Muscle layer of colon (tissue), 2 donors: ENCODE data around the gene RRH.
A peak's percentile ranks its signal among the peaks of the same experiment; 100 is the strongest.

Source experiments
- H3K27ac ChIP-seq: one replicate; pipeline ENCODE4 v1.7.0; 2013; ENCODE audit warnings: low read depth, mild to moderate bottlenecking, low read length, moderate library complexity
- H3K27me3 ChIP-seq, 2 donors: one replicate each; pipeline ENCODE4 v1.7.0; 2013; ENCODE audit warnings: low read length in 2 of 2, mild to moderate bottlenecking in 2 of 2; ENCODE audit not compliant: insufficient read depth in 2 of 2, control insufficient read depth in 1 of 2
- H3K36me3 ChIP-seq: one replicate; pipeline ENCODE4 v1.7.0; 2013; ENCODE audit warnings: mild to moderate bottlenecking, low read length; ENCODE audit not compliant: insufficient read depth
- H3K4me1 ChIP-seq: one replicate; pipeline ENCODE4 v1.7.0; 2013; ENCODE audit warnings: mild to moderate bottlenecking, low read length; ENCODE audit not compliant: insufficient read depth
- H3K4me3 ChIP-seq, 2 donors: one replicate each; pipeline ENCODE4 v1.7.0; 2013; ENCODE audit warnings: low read length in 2 of 2, low read depth in 1 of 2, mild to moderate bottlenecking in 1 of 2, moderate library complexity in 1 of 2
- H3K9ac ChIP-seq: one replicate; pipeline ENCODE4 v1.7.0; 2013; ENCODE audit warnings: low read length
- H3K9me3 ChIP-seq: one replicate; pipeline ENCODE4 v1.7.0; 2013; ENCODE audit warnings: mild to moderate bottlenecking, low read length
- donor health status: abdominal sarcoma.
- donor health status: Adenocarcinoma of cecum.

Gene RRH

GRCh38 chr4:109811707-109812106 lies 16.1 kb upstream of the RRH start:
- Histone ChIP-seq H3K27me3 (no peaks in the 10 kb centered on the region), H3K4me1 (peaks cover 12% of the 10 kb centered on the region), H3K27ac (no peak overlapping the region), H3K9ac (no peak overlapping the region), H3K4me3 (no peak overlapping the region), H3K36me3 (no peaks in the 10 kb centered on the region), H3K9me3 (no peaks in the 10 kb centered on the region)

GRCh38 chr4:109815151-109816081 lies 12.4 kb upstream of the RRH start, which contains the start of gene GAR1:
GAR1 (plus strand) TSS chr4:109815762; CDS start chr4:109816165, 403 bp downstream.
- H3K36me3 ChIP-seq: peaks cover 17% of the 10 kb centered on the region
- H3K9ac ChIP-seq: peak within 1 kb of the TSS; percentile 71
- peak within 1 kb of the TSS; percentile 87 for H3K27ac ChIP-seq
- H3K4me1 ChIP-seq: peaks cover 17% of the 10 kb centered on the region
- no peaks in the 10 kb centered on the region for H3K9me3 ChIP-seq
- peak within 1 kb of the TSS; percentile 79 to 89 for H3K4me3 ChIP-seq
- H3K27me3 ChIP-seq: no peaks in the 10 kb centered on the region

GRCh38 chr4:109816082-109816442 lies 11.7 kb upstream of the RRH start:
- Histone ChIP-seq H3K27ac (peak overlapping the region; percentile 87), H3K4me3 (peak overlapping the region; percentile 79 to 89), H3K9ac (peak overlapping the region; percentile 71), H3K27me3 (no peaks in the 10 kb centered on the region), H3K4me1 (peaks cover 17% of the 10 kb centered on the region), H3K9me3 (no peaks in the 10 kb centered on the region), H3K36me3 (peaks cover 21% of the 10 kb centered on the region)

GRCh38 chr4:109816894-109817293 lies 10.9 kb upstream of the RRH start:
- Histone ChIP-seq H3K9me3 (no peaks in the 10 kb centered on the region), H3K4me3 (peak overlapping the region in 1 of 2 donors; percentile 89), H3K4me1 (peaks cover 17% of the 10 kb centered on the region), H3K36me3 (peaks cover 29% of the 10 kb centered on the region), H3K27ac (no peak overlapping the region), H3K27me3 (no peaks in the 10 kb centered on the region), H3K9ac (no peak overlapping the region)

- peaks cover 17% of the 10 kb centered on the region for H3K4me1 ChIP-seq
- H3K4me3 ChIP-seq: no peak overlapping the region
- no peaks in the 10 kb centered on the region for H3K9me3 ChIP-seq
- peaks cover 33% of the 10 kb centered on the region for H3K36me3 ChIP-seq
- H3K27me3 ChIP-seq: no peaks in the 10 kb centered on the region
- H3K9ac ChIP-seq: no peak overlapping the region
- no peak overlapping the region for H3K27ac ChIP-seq
These were observed 9.5 kb upstream of the RRH start for GRCh38 chr4:109818268-109818667.

GRCh38 chr4:109820563-109820962 lies 7.2 kb upstream of the RRH start:
- no peak overlapping the region for H3K9ac ChIP-seq
- H3K27me3 ChIP-seq: no peaks in the 10 kb centered on the region
- H3K9me3 ChIP-seq: no peaks in the 10 kb centered on the region
- no peak overlapping the region for H3K27ac ChIP-seq
- H3K36me3 ChIP-seq: peaks cover 39% of the 10 kb centered on the region
- no peak overlapping the region for H3K4me3 ChIP-seq
- peaks cover 12% of the 10 kb centered on the region for H3K4me1 ChIP-seq

- Histone ChIP-seq H3K27me3 (no peaks in the 10 kb centered on the region), H3K4me1 (peaks cover 10% of the 10 kb centered on the region), H3K27ac (no peak overlapping the region), H3K4me3 (no peak overlapping the region), H3K9me3 (no peaks in the 10 kb centered on the region), H3K9ac (no peak overlapping the region), H3K36me3 (peaks cover 39% of the 10 kb centered on the region)
These were observed 6.6 kb upstream of the RRH start for GRCh38 chr4:109821185-109821584.

- Histone ChIP-seq H3K9me3 (no peaks in the 10 kb centered on the region), H3K27me3 (no peaks in the 10 kb centered on the region), H3K27ac (no peak overlapping the region), H3K4me3 (no peak overlapping the region), H3K9ac (no peak overlapping the region), H3K36me3 (peaks cover 12% of the 10 kb centered on the region), H3K4me1 (no peaks in the 10 kb centered on the region)
These were observed 1.1 kb upstream of the RRH start for GRCh38 chr4:109826719-109827118.

GRCh38 chr4:109833756-109834155 lies 6.0 kb downstream of the RRH start:
- H3K27ac ChIP-seq: no peak overlapping the region
- H3K9ac ChIP-seq: no peak overlapping the region
- H3K4me1 ChIP-seq: no peaks in the 10 kb centered on the region
- no peaks in the 10 kb centered on the region for H3K36me3 ChIP-seq
- H3K4me3 ChIP-seq: no peak overlapping the region
- H3K9me3 ChIP-seq: no peaks in the 10 kb centered on the region
- no peaks in the 10 kb centered on the region for H3K27me3 ChIP-seq

GRCh38 chr4:109836985-109837384 lies 9.2 kb downstream of the RRH start:
- H3K36me3 ChIP-seq: no peaks in the 10 kb centered on the region
- H3K9ac ChIP-seq: no peak overlapping the region
- H3K9me3 ChIP-seq: no peaks in the 10 kb centered on the region
- no peak overlapping the region for H3K27ac ChIP-seq
- no peaks in the 10 kb centered on the region for H3K4me1 ChIP-seq
- no peak overlapping the region for H3K4me3 ChIP-seq
- no peaks in the 10 kb centered on the region for H3K27me3 ChIP-seq

GRCh38 chr4:109846395-109847098 lies 18.8 kb downstream of the RRH start:
- no peaks in the 10 kb centered on the region for H3K4me1 ChIP-seq
- no peak overlapping the region for H3K27ac ChIP-seq
- H3K27me3 ChIP-seq: no peaks in the 10 kb centered on the region
- no peak overlapping the region for H3K9ac ChIP-seq
- H3K4me3 ChIP-seq: no peak overlapping the region
- no peaks in the 10 kb centered on the region for H3K36me3 ChIP-seq
- no peaks in the 10 kb centered on the region for H3K9me3 ChIP-seq
